Spinal cord (tissue), 10 donors: ENCODE data around the gene SHCBP1L. TPM values are rescaled to one million over a fixed set of nuclear protein-coding genes. Genes with fewer than 3 reads are reported as not detected.
A peak's percentile ranks its signal among the peaks of the same experiment; 100 is the strongest.
"Not testable (repeated sequence)": the region's sequence is repeated elsewhere in the genome, so short reads cannot be mapped to it uniquely, and the experiment has no call there.

ENCODE experiments used
- DNase-seq, 6 donors: peaks; one replicate each; pipeline versions ENCODE4 v3.0.0 to v3.0.0-alpha.2; 2013 to 2015; ENCODE audit warnings: low spot score in 6 of 6, low read depth in 4 of 6
- H3K27ac ChIP-seq: one replicate; pipeline ENCODE4 v1.5.1; 2013; ENCODE audit warnings: low read depth, low read length, control low read depth
- H3K27me3 ChIP-seq: one replicate; pipeline ENCODE4 v1.6.1; 2013; ENCODE audit warnings: low read length; ENCODE audit not compliant: control insufficient read depth, insufficient read depth
- H3K36me3 ChIP-seq: one replicate; pipeline ENCODE4 v1.6.1; 2013; ENCODE audit warnings: low read length; ENCODE audit not compliant: control insufficient read depth, insufficient read depth
- H3K4me1 ChIP-seq: one replicate; pipeline ENCODE4 v1.6.1; 2013; ENCODE audit warnings: low read length; ENCODE audit not compliant: control insufficient read depth, insufficient read depth
- H3K4me3 ChIP-seq: one replicate; pipeline ENCODE4 v1.5.1; 2013; ENCODE audit warnings: low read depth, low read length, control low read depth
- H3K9me3 ChIP-seq: one replicate; pipeline ENCODE4 v1.6.1; 2013; ENCODE audit warnings: low read length; ENCODE audit not compliant: control insufficient read depth, insufficient read depth
- WGBS: methylation state at CpG from one replicate; pipeline ENCODE4 v1.1.5; 2013; ENCODE audit warnings: missing lambda C conversion rate; ENCODE audit not compliant: insufficient coverage; 5-methylcytosine and 5-hydroxymethylcytosine counted together
- polyA plus RNA-seq, 2 donors: library from polyadenylated mRNA; unstranded; fragments of 120-200 nt; gene quantifications; one replicate each; pipeline ENCODE4 v1.2.1, GENCODE V29; 2013; ENCODE audit not compliant: insufficient read length in 2 of 2
- total RNA-seq, 2 donors: library from RNA; depleted of rRNA in 1 of 2; stranded (reverse); fragments of 120-200 nt in 1 of 2; fragments of >200 nt in 1 of 2; gene quantifications; one replicate each; pipeline versions ENCODE4 v1.2.3 to v1.2.4, GENCODE V29; 2013 to 2014
- donor health status: healthy.

The SHCBP1L gene
- total and polyA plus RNA-seq, 4 donors = 0.10 to 0.30 (median 0.26) TPM

- H3K27ac ChIP-seq = no peak overlapping the region
- H3K36me3 ChIP-seq = no peaks in the 10 kb centered on the region
- H3K9me3 ChIP-seq = peaks cover 4% of the 10 kb centered on the region
- WGBS = 73% methylated on average over 4 of the region's 4 CpGs
- no peak overlapping the region for H3K4me3 ChIP-seq
- H3K27me3 ChIP-seq = no peaks in the 10 kb centered on the region
- H3K4me1 ChIP-seq = no peaks in the 10 kb centered on the region
- no peak for DNase-seq
These were observed 43.4 kb downstream of the SHCBP1L start for GRCh38 chr1:182909578-182909977.

DNA sequence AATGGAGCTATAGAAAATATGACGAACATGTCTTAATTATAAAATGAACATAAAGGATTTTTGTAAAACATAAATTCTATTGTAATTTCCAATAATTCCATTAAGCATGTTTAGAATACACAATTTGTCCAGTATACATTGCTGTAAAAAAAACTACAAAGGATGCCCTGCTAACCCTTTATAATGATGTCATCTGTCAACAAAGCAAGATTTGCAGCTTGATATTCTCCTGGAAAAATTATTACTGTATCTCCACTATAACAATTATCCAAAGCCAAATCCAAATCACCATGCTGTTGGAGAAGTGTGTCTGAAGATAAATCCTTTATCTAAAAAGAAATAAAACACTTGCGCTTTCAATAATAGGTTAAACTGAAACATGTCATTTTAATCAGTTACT, 47.6 kb downstream of the SHCBP1L start:
- Histone ChIP-seq H3K9me3 (no peaks in the 10 kb centered on the region), H3K36me3 (no peaks in the 10 kb centered on the region), H3K4me3 (no peak overlapping the region), H3K4me1 (no peaks in the 10 kb centered on the region), H3K27me3 (no peaks in the 10 kb centered on the region), H3K27ac (no peak overlapping the region)
- no CpG with 5 or more reads among the region's 2 CpGs for WGBS
- no peak for DNase-seq

GRCh38 chr1:182901946-182902345, 51.0 kb downstream of the SHCBP1L start:
- H3K9me3 ChIP-seq, H3K27ac ChIP-seq, DNase-seq, H3K27me3 ChIP-seq, H3K4me1 ChIP-seq, H3K4me3 ChIP-seq, H3K36me3 ChIP-seq: not testable (repeated sequence)
- WGBS = 100% methylated on average over 1 of the region's 5 CpGs

DNA sequence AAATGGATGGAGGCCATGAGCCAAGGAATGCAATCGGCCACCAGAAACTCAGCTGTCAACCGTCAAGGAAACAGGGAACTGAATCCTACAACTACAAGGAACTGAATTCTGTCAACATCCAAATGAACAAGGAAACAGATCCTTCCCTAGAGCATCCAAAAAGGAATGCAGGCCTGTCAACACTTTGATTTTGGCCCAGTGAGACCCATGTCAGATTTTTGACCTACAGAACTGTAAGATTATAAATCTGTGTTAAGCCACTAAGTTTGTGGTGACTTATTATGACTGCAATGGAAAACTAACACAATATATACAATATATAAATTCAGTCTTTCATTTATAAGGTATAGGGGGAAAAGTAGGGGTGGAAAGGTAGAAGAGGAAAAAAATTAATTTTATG, 55.3 kb downstream of the SHCBP1L start:
- no peak overlapping the region for H3K27ac ChIP-seq
- WGBS = 75% methylated on average over 2 of the region's 2 CpGs
- H3K9me3 ChIP-seq = no peaks in the 10 kb centered on the region
- H3K4me1 ChIP-seq = no peaks in the 10 kb centered on the region
- no peaks in the 10 kb centered on the region for H3K27me3 ChIP-seq
- DNase-seq = no peak
- no peaks in the 10 kb centered on the region for H3K36me3 ChIP-seq
- no peak overlapping the region for H3K4me3 ChIP-seq

DNA sequence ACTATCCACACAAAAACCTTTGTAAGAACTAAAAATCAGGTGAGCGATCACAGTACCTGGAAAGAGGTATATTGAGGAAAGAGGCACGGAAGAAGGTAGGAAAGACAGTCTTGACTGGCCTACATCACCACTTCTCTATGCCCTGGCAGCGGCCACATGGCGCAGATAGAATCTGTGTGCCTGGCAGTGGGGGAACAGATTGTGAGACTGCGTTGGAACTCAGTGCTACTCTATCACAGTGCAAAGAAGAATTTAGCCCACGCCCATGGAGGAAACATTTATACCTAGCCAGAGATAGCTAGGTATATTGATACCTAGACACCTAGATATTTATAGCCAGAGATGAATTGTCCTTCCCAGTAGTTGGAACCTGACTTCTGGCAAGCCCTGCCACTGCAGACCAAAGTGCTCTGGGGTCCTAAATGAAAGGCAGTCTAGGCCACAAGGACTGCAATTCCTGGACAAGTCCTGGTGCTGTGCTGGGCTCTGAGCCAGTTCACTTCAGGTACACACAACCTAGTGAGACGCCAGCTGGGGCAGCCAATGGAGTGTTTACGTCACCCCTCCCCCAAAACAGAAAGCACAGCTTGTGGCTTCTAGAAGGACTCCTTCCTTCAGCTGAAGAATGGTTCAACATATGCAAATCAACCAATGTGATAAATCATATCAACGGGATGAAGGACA, 61.9 kb downstream of the SHCBP1L start:
- 93% methylated on average over 2 of the region's 9 CpGs for WGBS
- H3K36me3 ChIP-seq = peaks cover 19% of the 10 kb centered on the region
- no peaks in the 10 kb centered on the region for H3K27me3 ChIP-seq
- H3K27ac ChIP-seq = no peak overlapping the region
- H3K4me1 ChIP-seq = peaks cover 3% of the 10 kb centered on the region
- DNase-seq = no peak
- H3K4me3 ChIP-seq = no peak overlapping the region
- no peaks in the 10 kb centered on the region for H3K9me3 ChIP-seq

DNA sequence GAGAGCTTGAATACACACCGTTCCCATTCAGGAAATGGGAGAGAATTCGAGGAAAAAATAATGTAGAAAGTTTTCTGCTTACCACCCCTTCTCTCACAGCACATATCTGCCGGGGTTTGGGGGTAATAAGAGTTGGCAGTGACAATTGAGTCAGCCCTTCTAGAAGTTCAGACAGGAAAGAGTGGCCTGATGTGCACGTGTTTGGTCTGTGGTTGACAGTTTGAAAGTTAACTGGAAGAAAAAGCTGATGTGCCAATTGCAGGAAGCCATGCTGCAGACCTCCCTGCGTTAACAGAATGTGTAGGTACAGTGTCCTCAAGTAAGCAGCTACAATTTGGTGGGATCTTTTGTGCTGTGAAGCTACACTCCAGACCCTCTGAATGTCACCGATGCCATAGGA, 63.0 kb downstream of the SHCBP1L start:
- DNase-seq = peak in 1 of 6 donors; percentile 4
- no peaks in the 10 kb centered on the region for H3K9me3 ChIP-seq
- peaks cover 24% of the 10 kb centered on the region for H3K36me3 ChIP-seq
- H3K27me3 ChIP-seq = no peaks in the 10 kb centered on the region
- 36% methylated on average over 2 of the region's 6 CpGs for WGBS
- peaks cover 3% of the 10 kb centered on the region for H3K4me1 ChIP-seq
- H3K4me3 ChIP-seq = no peak overlapping the region
- no peak overlapping the region for H3K27ac ChIP-seq

DNA sequence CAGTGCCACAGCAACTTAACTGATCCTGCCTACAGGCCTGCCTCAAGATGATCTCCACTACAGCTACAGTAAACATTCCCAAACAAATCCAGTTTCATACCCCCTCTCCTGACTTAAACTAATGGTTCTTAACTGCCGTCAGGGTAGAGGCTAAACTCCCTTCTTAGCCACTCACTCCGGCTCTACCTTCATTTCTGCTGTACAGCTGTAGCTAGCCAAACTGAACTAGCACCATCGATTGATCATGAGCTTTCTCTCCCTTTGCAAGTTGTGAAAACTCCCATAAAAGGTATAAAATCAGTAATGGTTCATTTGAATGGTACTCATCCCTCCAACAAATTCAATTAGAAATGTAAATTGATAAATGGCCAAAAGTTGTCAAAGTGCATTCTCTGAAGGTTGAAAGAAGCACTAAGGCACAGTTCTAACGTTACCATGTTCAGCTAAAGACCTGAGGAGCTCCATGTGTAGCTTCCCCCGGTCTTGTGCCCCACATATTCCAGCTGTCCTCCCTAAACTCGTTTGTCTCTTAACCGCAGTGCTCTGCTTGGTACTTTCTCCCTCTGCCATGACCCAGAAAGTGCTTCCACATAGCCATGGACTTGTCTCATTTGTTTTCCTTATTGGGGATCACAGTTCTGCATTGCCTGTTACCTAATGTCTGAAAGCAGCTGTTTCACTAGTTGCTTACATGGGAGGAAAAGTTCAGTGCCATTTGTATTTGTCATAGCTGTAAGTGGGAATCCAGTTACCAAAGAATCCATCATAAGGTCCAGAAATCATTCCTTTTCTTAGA, 64.0 kb downstream of the SHCBP1L start:
- DNase-seq = no peak
- H3K36me3 ChIP-seq = peaks cover 26% of the 10 kb centered on the region
- H3K27ac ChIP-seq = no peak overlapping the region
- 73% methylated on average over 6 of the region's 7 CpGs for WGBS
- H3K9me3 ChIP-seq = no peaks in the 10 kb centered on the region
- H3K4me1 ChIP-seq = peaks cover 3% of the 10 kb centered on the region
- H3K4me3 ChIP-seq = no peak overlapping the region
- no peaks in the 10 kb centered on the region for H3K27me3 ChIP-seq

DNA sequence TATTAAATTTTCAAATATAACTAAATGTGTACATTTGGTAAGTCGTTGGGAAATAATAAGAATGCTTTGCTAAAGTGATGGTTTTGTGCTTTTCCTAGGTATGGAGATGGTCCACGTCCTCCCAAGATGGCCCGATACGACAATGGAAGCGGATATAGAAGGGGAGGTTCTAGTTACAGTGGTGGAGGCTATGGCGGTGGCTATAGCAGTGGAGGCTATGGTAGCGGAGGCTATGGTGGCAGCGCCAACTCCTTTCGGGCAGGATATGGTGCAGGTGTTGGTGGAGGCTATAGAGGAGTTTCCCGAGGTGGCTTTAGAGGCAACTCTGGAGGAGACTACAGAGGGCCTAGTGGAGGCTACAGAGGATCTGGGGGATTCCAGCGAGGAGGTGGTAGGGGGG, 66.0 kb downstream of the SHCBP1L start:
- H3K27me3 ChIP-seq = no peaks in the 10 kb centered on the region
- H3K9me3 ChIP-seq = no peaks in the 10 kb centered on the region
- no peak overlapping the region for H3K27ac ChIP-seq
- no peak overlapping the region for H3K4me3 ChIP-seq
- peaks cover 31% of the 10 kb centered on the region for H3K36me3 ChIP-seq
- no peak for DNase-seq
- H3K4me1 ChIP-seq = peaks cover 3% of the 10 kb centered on the region
- 97% methylated on average over 11 of the region's 11 CpGs for WGBS

GRCh38 chr1:182885591-182885990, 67.4 kb downstream of the SHCBP1L start:
- 94% methylated on average over 3 of the region's 3 CpGs for WGBS
- DNase-seq = no peak
- H3K27ac ChIP-seq = no peak overlapping the region
- no peak overlapping the region for H3K4me3 ChIP-seq
- H3K27me3 ChIP-seq = no peaks in the 10 kb centered on the region
- peaks cover 3% of the 10 kb centered on the region for H3K4me1 ChIP-seq
- H3K9me3 ChIP-seq = no peaks in the 10 kb centered on the region
- peaks cover 38% of the 10 kb centered on the region for H3K36me3 ChIP-seq

DNA sequence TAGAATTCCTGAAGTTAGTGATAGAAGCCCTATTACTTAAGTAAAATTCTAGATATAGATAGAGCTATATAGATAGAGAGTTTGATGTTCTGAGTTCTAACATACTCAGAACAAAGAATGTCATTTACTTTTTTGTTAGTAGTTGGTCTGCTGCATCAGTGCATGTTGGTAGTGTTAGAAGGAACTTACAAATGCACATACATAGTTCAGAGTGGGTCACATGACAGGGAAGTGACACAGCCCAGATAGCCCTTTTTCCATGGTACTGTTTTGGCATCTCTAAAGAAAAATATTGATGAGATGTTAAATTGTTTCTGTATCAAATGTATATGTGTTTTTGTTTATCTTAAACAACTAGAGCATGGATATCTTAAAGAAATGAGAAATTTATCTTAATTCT, 68.1 kb downstream of the SHCBP1L start:
- no peaks in the 10 kb centered on the region for H3K27me3 ChIP-seq
- no peaks in the 10 kb centered on the region for H3K9me3 ChIP-seq
- no peak overlapping the region for H3K4me3 ChIP-seq
- H3K4me1 ChIP-seq = peaks cover 3% of the 10 kb centered on the region
- peaks cover 39% of the 10 kb centered on the region for H3K36me3 ChIP-seq
- no peak overlapping the region for H3K27ac ChIP-seq
- DNase-seq = no peak
